HG03103 (cell line): Measurements from ENCODE around the gene FMNL1.
"Not testable (repeated sequence)": the region's sequence is repeated elsewhere in the genome, so short reads cannot be mapped to it uniquely, and the experiment has no call there.

Experiments
- ATAC-seq: cut with Tn5 transposase; IDR thresholded peaks from one replicate; pipeline ENCODE4 v1.9.1; 2021; ENCODE audit warnings: low read depth; ENCODE audit not compliant: unreplicated experiment

Gene FMNL1

DNA sequence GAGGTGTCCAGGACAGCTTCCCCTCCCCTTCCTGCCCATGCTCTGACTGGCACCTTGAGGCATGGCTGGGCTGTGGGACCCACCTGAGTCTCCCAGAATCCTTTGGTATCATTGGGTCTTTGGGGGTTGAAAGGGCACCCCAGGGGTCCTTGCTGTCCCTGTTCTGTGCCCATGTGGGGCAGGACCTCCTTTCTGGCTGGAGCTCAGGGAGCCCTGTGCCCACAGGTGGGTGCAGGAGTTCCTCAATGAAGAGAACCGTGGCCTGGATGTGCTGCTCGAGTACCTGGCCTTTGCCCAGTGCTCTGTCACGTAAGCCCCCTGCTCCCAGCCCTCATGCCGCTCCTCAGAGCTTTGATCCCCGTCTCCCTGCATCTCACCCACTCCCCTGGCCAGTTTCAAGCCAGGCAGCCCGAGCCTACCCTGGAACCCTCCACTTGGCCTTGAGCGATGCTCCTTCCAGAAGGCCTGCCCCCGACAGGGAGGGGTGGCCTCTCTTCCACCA is 11.8 kb downstream of the FMNL1 start:
- ATAC-seq: no peak

DNA sequence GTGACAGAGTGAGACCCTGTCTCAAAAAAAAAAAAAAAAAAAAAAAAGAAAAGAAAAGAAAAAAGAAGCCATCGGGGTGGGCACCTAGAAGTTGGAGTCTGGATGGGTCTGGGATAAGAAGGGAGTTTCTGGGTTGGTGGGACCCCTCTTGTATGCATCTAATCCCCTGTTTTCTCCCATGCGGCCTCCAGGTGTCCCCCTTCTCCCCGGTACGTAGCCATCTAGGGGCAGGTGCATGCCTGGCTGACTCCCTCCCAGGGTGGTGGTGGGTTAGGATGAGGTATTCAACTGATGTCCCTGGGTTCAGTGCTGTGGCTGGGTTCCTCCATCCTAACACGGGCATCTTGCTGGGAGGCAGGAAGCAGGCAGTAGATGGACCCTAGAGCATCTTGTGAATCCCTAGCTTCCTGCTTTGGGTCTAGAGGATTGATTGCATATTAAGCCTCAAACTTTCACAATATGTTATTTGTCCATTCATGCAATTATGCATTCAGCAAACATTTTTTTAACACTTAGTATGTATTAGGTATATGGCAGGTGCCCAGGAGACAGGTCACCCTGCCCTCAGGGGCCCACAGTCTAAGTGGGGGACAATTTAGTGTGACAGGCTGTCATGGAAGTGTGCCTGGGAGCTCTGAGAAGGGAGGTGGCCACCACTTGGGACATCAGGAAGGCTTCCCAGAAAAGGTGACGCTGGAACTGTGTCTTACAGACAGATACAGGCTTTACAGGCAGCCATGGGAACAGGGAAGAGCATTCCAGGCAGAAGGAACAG is 13.1 kb downstream of the FMNL1 start:
- no peak for ATAC-seq

DNA sequence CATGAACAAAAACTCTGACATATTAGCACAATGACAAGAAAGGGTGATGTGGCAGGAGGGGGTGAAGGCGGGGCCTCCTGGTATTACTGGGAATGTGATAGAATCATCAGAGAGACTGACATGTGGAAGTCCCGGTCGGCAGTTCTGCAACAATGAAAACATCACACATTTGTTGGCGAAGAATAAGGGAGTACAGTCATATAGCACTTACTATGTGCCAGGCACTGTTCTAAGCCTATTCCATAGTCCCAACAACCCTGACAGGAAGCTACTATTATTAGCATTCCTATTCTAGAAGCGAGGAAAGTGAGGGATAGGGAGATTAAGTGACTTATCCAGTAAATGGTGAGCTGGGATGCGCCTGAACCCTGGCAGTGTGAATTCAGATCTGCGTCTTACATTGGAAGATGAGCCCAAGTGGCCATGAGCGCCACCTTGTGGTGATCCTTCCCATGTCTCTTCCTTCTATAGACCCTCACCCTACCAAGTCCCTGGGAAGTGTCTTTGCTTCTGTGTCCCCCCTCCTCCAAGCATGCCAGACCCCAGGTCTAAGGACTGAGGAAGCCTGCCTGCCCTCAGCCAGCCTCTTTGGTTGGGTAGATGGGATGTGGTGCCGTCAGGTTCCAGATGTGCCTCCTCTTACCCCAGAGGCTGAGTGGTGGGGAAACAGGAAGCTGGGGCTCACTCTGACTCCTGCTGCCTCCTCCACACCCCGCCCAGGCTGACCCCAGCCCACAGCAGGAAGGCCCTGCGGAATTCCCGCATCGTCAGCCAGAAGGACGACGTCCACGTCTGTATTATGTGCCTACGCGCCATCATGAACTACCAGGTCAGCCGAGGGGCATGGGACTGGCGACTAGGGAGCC is 14.0 kb downstream of the FMNL1 start:
- ATAC-seq: no peak

DNA sequence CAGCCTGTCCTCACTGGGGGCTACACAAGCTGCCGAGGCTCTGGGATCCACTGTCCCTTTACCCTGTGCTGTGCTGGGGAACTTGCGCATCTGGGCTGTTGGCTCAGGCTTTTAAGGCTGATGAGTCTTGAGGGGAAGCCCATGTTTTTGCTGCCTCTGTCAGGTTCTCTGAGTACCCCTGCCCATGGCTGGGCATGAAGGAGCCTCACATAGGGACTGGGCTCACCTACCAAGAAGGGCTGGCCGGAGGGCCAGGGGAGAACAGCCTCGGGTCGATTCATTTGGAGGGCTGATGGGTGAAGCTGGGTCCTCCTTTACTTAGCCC is 14.6 kb downstream of the FMNL1 start:
- ATAC-seq: no peak

DNA sequence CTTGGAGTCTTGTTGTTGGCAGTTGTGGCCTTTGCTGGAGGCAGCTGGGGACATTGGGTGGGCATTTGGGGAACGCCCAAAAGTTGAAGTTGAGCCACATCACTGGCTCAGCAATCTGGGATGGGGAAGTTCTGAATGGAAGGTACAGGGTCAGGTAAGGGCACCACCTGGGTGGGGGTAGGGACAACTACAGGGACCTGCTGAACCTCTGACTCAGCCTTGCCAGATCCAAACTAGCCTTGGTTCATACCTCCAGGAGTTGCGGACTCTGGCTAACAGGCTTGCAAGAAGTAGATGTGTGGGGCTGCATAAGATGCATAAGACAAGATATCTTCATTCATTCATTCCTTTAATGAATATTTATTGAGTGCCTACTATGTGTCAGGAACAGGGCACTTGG is 16.0 kb downstream of the FMNL1 start:
- ATAC-seq: no peak

DNA sequence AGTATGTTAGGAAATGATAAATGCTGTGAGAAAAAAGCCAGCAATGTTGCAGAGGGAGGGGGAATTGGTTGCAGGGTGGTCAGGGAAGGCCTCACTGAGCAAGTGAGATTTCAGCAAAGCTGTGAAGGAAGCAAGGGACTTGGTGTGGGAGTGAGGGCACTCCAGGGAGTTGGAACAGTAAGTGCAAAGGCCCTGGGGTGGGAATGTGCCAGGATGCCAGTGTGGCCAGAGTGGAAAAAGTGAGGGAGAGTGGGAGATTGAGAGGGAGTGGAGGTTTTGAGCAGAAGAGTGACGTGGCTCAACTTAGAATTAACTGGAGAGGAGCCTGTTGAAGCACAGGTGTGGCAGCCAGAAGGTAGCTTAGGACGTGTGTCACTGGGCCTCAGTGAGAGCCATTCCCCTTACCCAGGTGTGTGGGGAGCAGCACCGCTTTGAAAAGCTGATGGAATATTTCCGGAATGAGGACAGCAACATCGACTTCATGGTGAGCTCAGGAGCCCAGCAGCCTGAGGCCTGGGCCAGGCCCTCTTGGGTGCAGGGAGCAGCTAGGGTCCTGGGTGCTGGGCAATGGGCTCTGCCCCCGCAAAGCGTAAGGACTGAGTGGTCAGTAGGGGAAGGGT is 16.6 kb downstream of the FMNL1 start:
- no peak for ATAC-seq

DNA sequence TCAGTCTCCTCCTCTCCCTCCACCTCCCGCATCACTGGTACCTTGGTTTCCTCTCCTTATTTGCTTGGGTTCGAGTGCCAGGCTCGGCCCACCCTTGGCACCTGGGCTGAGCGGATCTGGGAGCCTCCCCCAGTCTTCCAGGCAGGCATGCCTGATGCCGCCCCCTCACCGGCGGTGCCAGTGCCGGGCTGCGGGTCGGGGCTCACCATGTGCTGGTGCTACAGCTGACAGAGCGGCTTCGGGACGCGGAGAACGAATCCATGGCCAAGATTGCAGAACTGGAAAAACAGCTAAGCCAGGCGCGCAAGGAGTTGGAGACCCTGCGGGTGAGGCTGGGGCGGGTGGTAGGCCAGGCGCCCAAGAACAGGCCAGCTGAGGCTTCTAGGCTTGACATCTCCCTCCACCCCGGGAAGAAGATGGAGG is 19.2 kb downstream of the FMNL1 start:
- ATAC-seq: no peak

DNA sequence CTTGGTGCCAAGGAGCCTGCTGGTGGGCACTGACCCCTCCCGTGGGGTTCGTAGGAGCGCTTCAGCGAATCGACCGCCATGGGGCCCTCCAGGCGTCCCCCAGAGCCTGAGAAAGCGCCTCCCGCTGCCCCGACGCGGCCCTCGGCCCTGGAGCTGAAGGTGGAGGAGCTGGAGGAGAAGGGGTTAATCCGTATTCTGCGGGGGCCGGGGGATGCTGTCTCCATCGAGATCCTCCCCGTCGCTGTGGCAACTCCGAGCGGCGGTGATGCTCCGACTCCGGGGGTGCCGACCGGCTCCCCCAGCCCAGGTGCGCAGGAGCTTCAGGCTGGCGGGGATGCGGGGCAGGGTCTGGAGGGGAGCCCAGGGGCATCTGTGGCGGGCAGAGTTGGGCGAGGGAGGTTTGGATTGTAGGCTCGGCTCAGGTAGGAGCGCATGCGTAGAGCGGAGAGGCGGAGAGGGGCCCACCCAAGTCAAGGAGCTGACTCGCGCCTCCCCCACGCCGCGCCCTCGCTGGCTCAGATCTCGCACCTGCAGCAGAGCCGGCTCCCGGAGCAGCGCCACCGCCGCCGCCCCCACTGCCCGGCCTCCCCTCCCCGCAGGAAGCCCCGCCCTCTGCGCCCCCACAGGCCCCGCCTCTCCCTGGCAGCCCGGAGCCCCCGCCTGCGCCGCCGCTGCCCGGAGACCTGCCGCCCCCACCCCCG is 19.8 kb downstream of the FMNL1 start:
- no peak for ATAC-seq

DNA sequence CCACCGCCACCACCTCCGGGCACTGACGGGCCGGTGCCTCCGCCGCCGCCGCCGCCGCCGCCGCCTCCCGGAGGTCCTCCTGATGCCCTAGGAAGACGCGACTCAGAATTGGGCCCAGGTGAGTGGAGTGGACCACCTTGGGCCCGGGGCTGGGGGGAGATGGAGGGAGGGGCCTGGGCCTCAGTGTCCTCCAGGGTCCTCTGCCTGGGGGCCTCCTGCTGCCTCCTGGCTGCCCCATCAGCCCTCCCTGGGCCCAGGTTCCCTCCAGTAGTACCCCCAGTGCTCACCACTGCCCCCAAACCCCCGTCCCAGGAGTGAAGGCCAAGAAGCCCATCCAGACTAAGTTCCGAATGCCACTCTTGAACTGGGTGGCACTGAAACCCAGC is 20.3 kb downstream of the FMNL1 start:
- no peak for ATAC-seq

DNA sequence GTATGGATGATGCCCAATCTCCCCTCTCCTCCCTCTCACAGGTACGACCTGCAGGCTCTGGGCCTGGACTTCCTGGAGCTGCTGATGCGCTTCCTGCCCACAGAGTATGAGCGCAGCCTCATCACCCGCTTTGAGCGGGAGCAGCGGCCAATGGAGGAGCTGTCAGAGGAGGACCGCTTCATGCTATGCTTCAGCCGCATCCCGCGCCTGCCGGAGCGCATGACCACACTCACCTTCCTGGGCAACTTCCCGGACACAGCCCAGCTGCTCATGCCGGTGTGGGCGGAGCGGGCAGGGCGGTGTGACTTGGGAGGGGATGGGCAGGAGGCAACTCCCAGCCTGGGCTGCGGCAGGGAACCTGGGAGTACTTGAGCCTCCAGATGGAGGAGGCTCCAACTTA is 22.1 kb downstream of the FMNL1 start:
- ATAC-seq: no peak

DNA sequence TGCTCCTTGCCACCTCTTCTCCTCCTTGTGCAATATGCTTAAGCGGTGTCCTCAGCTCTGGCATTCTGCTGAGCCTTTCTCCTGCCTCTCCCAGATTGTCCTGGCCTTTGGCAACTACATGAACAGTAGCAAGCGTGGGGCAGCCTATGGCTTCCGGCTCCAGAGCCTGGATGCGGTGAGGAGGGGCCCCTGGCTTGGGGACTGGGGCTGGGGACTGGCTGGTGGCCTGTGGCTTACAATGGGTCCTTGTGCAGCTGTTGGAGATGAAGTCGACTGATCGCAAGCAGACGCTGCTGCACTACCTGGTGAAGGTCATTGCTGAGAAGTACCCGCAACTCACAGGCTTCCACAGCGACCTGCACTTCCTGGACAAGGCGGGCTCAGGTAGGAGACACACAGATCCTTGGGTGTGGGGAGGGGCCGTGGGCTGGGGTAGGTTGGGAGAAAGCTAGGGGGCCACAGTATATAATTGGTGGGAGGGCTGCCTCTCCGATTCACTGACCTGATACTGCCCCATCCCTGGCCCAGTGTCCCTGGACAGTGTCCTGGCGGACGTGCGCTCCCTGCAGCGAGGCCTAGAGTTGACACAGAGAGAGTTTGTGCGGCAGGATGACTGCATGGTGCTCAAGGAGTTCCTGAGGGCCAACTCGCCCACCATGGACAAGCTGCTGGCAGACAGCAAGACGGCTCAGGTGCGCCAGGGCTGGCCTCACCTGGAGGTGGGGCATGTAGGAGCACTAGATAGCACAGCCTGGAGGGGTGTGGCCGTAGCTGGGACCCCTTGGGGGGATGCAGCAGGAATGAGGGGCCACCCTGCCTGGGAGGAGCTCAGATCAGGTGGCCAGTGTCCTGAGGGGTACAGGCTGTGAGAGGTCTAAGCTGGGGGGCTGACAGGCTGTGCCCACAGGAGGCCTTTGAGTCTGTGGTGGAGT is 23.3 kb downstream of the FMNL1 start:
- no peak for ATAC-seq

DNA sequence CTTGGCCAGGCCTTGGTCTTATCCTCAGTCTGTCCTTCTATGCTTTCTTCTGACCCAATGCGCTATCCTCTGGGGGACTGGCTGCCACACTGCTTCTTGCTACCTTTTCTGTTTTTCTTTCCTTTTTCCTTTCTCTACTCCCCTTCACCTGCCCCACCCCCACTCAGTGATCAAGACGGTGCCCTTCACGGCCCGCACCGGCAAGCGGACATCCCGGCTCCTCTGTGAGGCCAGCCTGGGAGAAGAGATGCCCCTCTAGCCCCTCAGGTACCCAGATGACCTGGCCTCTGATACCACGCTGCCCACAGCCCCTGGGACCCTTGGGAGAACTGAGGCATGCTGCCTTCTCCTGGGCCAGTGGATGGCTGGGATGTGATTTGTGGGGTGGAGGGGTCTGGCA is 24.7 kb downstream of the FMNL1 start:
- no peak for ATAC-seq

DNA sequence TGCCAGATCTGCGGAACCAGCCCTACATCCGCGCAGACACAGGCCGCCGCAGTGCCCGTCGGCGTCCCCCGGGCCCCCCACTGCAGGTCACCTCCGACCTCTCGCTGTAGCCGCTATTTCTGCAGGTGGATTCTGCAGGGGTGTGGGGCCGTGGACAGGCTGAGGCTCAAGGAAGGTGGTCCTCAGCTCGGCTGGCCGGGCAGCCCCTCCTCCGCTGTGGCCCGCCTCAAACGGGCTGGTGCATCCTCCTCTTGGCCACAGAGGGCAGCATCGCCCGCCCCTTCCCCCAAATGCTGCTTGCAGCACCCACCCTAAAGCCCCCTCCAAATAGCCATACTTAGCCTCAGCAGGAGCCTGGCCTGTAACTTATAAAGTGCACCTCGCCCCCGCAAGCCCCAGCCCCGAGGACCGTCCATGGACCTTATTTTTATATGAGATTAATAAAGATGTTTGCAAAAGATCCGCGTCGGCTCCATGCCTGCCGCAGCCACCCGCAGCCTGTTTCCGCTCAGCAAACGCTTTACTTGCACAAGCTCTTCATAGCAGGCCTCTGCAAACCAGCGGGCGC is 25.3 kb downstream of the FMNL1 start:
- ATAC-seq: no peak

DNA sequence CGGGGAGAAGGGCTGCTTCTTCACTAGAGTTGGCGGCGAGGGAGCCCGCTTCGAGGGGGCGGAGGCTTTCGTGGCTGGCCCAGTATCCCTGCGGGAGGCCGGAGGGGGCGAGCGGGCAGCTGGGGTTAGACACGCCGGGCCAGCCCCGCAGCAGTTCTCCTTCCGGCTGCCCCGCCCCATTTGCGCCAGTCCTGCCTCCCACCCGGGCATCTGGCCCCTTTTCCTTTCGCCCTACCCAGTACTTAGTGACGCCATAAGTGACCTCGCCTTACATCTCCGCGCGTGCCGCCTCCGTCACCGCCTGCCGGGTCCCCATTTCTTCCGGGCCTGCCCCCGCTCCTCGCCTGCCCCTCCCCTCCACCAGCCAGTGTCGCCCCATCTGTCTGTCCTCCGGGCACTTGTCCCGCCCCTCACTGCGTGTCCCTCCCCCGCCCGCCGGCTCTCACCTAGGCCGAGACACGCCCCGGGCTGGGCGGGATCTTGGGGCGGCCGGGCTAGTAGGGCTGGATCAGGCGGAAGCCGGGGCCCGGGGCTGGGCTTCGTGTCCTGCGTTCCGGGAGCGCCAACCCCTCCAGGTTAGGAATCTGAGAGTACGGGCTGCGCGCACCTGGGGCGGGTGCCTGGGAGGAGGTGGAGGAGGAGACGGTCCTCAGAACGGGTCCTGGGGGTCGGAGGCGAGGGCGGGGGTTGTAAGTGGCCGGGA is 25.9 kb downstream of the FMNL1 start:
- ATAC-seq: peak; percentile 71

DNA sequence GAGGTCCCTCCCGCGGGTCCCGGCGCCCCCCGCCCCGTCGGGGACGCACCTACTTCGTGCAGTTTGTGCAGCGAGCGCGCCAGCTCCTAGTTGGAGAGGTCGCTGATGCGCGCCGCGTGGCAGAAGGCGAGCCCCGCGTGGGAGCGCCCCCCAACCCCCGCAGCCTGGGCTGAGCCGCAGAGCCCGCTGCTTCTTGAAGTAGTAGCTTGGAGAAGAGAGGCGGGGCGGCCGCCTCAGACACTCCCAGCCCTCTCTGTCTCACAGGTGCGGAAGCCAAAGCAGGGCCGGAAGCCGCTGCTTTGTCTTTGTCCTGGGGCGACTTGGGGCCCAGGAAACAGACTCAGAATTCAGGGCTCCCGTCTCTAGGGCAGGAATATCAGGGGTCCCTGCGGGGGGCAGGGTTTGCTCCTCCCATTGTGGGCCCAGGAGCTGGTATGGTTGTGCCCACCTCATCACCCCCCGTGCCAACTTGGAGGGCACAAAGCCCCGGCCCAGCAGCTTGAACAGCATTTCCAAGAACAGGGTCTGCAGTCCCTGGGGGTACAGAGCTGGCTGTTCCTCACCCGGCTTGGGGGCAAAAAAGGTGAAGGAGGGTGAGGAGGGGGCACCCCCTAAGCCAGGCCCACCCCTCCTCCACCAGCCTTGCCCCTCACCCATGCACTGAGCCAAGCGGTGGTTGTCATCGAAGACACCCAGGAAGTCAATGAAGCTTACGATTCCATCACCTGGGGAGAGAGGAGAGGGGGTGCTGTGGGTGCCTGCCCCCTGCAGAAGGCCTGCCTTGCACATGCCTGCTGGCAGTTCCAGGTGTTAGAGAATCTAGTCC is 26.7 kb downstream of the FMNL1 start:
- peak; percentile 39 for ATAC-seq

DNA sequence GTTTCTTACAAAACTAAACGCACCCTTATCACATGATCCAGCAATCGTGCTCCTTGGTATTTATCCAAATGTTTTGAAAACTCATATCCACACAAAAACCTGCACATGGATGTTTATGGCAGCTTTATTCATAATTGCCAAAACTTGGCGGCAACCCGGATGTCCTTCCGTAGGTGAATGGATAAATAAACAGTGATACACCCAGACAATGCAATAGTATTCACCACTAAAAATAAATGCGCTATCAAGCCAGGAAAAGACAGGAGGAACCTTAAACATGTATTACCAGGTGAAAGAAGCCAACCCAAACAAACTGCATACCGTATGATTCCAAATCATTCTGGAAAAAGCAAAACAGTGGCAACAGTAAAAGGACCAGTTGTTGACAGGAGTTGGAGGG is 30.2 kb downstream of the FMNL1 start:
- ATAC-seq: no peak

DNA sequence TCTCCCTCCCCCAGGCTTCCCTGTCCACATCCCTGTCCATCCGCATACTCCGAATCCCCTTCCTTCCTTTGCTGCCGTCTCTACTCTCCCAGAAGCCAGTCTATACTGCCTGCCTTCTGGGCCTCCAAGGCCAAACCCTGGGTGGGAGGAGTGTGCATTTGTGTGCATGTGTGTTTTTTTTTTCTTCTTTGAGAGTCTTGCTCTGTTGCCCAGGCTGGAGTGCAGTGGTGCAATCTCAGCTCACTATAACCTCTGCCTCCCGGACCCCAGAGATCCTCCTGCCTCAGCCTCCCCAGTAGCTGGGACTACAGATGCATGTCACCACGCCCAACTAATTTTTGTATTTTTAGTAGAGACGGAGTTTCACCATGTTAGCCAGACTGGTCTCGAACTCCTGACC is 31.6 kb downstream of the FMNL1 start:
- ATAC-seq: not testable (repeated sequence)

DNA sequence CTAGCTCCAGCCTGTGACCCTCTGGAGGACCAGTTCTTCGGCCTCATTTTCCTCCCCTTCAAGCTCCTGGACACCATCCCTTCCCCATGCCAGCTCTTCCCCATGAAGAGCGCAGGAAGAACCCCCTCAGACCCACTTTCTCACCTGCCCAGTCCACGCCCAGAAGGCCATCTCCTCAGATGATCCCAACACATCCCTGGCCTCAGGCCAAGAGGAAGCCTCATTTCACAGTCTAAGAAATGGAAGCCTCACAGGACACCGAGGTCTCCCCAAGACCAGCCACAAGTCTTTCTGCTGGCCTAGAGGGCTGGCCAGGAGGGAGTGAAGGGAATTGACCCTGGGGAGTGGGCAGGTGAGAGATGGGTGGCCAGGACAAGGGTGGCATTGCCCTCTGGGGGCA is 32.2 kb downstream of the FMNL1 start:
- ATAC-seq: no peak
